Tibial artery (tissue), 4 donors: ENCODE measurements around the gene UGT2B7.
"Not testable (repeated sequence)": the region's sequence is repeated elsewhere in the genome, so short reads cannot be mapped to it uniquely, and the experiment has no call there.

Source experiments
- DNase-seq, 2 donors: peaks; one replicate each; pipeline ENCODE4 v3.0.0-alpha.2; 2019
- H3K27ac ChIP-seq, 2 donors: fragments of 200-600 bp; sonication (generic) in 1 of 2; 1 replicate in 1 of 2; 2 replicates in 1 of 2; pipeline ENCODE4 v1.5.1; 2018 to 2019; ENCODE audit warnings: mild to moderate bottlenecking in 1 of 2
- H3K27me3 ChIP-seq, 2 donors: fragments of 200-600 bp; sonication (generic) in 1 of 2; one replicate each; pipeline versions ENCODE4 v1.5.1 to v1.6.0; 2016 to 2019
- H3K36me3 ChIP-seq, 3 donors: fragments of 200-600 bp; sonication (generic) in 2 of 3; one replicate each; pipeline ENCODE4 v1.5.1; 2016 to 2019; ENCODE audit warnings: mild to moderate bottlenecking in 2 of 3
- H3K4me1 ChIP-seq, 4 donors: fragments of 200-600 bp; sonication (generic) in 2 of 4; 1 replicate in 3 of 4; 2 replicates in 1 of 4; pipeline ENCODE4 v1.5.1; 2016 to 2019
- H3K4me3 ChIP-seq, 2 donors: fragments of 200-600 bp; sonication (generic) in 1 of 2; 1 replicate in 1 of 2; 2 replicates in 1 of 2; pipeline ENCODE4 v1.5.1; 2018 to 2019; ENCODE audit warnings: mild to moderate bottlenecking in 2 of 2
- H3K9me3 ChIP-seq, 3 donors: fragments of 200-600 bp; sonication (generic) in 1 of 3; one replicate each; pipeline ENCODE4 v1.5.1; 2016 to 2019
- CTCF ChIP-seq, 2 experiments: fragments of 200-600 bp in 1 of 2; fragments of 450-650 bp in 1 of 2; IDR thresholded peaks; one replicate each; pipeline ENCODE4 v1.5.1; 2017 to 2019; ENCODE audit warnings: antibody characterized with exemption in 2 of 2, mild to moderate bottlenecking in 1 of 2, moderate library complexity in 1 of 2
- intact Hi-C: fragments of 100-400 bp; cut with DNase I; formaldehyde crosslinking; loops from one replicate; pipeline ENCODE4 v1.15.0; 2023; ENCODE audit warnings: low total_unique reads

UGT2B7 gene

GRCh38 chr4:69096111-69096656 lies at the start of gene UGT2B7:
UGT2B7 (plus strand) TSS chr4:69096474; CDS start chr4:69096521, 47 bp downstream.
- intact Hi-C loops: no loop called here
- Histone ChIP-seq H3K27me3 (no peaks in the 10 kb centered on the region), H3K27ac (no peak within 1 kb of the TSS), H3K4me3 (no peak within 1 kb of the TSS), H3K36me3 (no peaks in the 10 kb centered on the region), H3K4me1 (no peaks in the 10 kb centered on the region), H3K9me3 (no peaks in the 10 kb centered on the region)
- DNase-seq: no peak
- no peak for TF ChIP-seq CTCF (IDR thresholded peaks at IDR 0.05)

- Histone ChIP-seq H3K27ac (no peak overlapping the region), H3K4me3 (no peak overlapping the region), H3K4me1 (no peaks in the 10 kb centered on the region), H3K27me3 (no peaks in the 10 kb centered on the region), H3K36me3 (no peaks in the 10 kb centered on the region), H3K9me3 (no peaks in the 10 kb centered on the region)
- intact Hi-C loops: no loop called here
- TF ChIP-seq CTCF (IDR thresholded peaks at IDR 0.05): no peak
- no peak for DNase-seq
These were observed 46.4 kb upstream of the UGT2B7 start for GRCh38 chr4:69049860-69050259.

- H3K27me3 ChIP-seq, DNase-seq, H3K36me3 ChIP-seq, H3K27ac ChIP-seq, H3K9me3 ChIP-seq, H3K4me3 ChIP-seq, H3K4me1 ChIP-seq, intact Hi-C loops: not testable (repeated sequence)
These were observed 45.3 kb upstream of the UGT2B7 start for GRCh38 chr4:69050853-69051575.

- intact Hi-C loops: no loop called here
- no peak for DNase-seq
- TF ChIP-seq CTCF (IDR thresholded peaks at IDR 0.05): no peak
- no peak overlapping the region for H3K27ac ChIP-seq
- H3K4me3 ChIP-seq: no peak overlapping the region
- no peaks in the 10 kb centered on the region for H3K9me3 ChIP-seq
- H3K4me1 ChIP-seq: no peaks in the 10 kb centered on the region
- no peaks in the 10 kb centered on the region for H3K36me3 ChIP-seq
- no peaks in the 10 kb centered on the region for H3K27me3 ChIP-seq
These were observed 44.7 kb upstream of the UGT2B7 start for GRCh38 chr4:69051576-69051943.

- DNase-seq, H3K9me3 ChIP-seq, H3K4me1 ChIP-seq, H3K36me3 ChIP-seq, H3K27me3 ChIP-seq, H3K27ac ChIP-seq, H3K4me3 ChIP-seq, intact Hi-C loops: not testable (repeated sequence)
These were observed 42.9 kb upstream of the UGT2B7 start for GRCh38 chr4:69053309-69053885.

- H3K27ac ChIP-seq, intact Hi-C loops, H3K4me3 ChIP-seq, DNase-seq, H3K9me3 ChIP-seq, H3K4me1 ChIP-seq, H3K36me3 ChIP-seq, H3K27me3 ChIP-seq: not testable (repeated sequence)
These were observed 42.2 kb upstream of the UGT2B7 start for GRCh38 chr4:69054033-69054432.

- intact Hi-C loops: no loop called here
- Histone ChIP-seq H3K4me3 (no peak overlapping the region), H3K4me1 (no peaks in the 10 kb centered on the region), H3K36me3 (no peaks in the 10 kb centered on the region), H3K27me3 (no peaks in the 10 kb centered on the region), H3K9me3 (no peaks in the 10 kb centered on the region), H3K27ac (no peak overlapping the region)
- no peak for TF ChIP-seq CTCF (IDR thresholded peaks at IDR 0.05)
- DNase-seq: no peak
These were observed 41.6 kb upstream of the UGT2B7 start for GRCh38 chr4:69054578-69055200.
